Breast epithelium (tissue), 3 donors: ENCODE results near the gene BRD7.

Experiments
- CTCF ChIP-seq, 3 donors: fragments of 450-650 bp; IDR thresholded peaks; one replicate each; pipeline ENCODE4 v1.5.1; 2016 to 2017; ENCODE audit warnings: antibody characterized with exemption in 3 of 3, mild to moderate bottlenecking in 3 of 3, moderate library complexity in 3 of 3
- POLR2A ChIP-seq: fragments of 450-650 bp; IDR thresholded peaks from one replicate; pipeline ENCODE4 v1.6.1; 2016; ENCODE audit warnings: antibody characterized with exemption, mild to moderate bottlenecking, moderate library complexity
- POLR2AphosphoS5 ChIP-seq, 3 donors: sonication (generic); formaldehyde crosslinking; IDR thresholded peaks; one replicate each; pipeline ENCODE4 v1.6.1; 2017; ENCODE audit warnings: antibody characterized with exemption in 3 of 3

DNA sequence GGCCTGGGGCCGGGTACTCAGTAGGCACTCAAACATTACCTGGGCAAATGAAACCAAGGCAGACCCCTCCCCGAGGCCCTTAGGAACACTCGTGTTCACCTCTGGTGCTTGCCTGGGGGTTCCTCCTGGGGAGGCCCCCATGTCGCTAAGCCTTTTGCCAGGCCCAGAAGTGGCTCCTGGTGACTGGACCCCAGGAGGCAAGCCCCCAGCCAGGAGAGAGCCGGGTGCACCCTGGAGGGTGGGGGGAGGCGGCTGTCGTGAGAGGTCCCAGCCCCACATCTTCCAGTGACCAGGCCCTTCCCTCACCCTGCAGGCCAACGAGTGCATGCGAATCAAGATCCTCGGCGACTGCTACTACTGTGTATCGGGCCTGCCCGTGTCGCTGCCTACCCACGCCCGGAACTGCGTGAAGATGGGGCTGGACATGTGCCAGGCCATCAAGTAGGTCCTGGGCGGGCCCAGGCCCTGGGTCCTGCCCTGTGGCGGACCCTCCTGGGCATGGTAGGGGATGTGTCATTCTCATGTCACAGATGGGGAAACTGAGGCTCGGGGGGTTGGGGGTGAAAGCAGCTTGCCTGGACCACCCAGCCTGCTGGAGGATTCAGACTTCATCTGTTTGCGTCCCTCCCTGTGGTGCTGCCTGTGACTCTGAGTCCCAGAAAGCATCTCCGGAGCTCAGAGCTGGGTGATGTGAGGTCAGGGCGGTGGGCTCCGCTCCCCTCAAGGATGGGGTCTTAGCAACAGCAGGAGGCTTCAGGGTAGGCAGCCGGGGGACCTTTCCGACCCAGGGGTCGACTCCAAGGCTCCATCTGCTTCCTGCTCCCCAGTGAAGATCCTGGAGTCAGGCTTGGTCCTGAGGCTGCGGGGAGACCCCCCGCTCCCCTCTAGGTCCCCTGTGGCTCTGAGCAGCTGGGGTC, 69.9 kb downstream of the BRD7 start:
- TF ChIP-seq POLR2A (no peak), POLR2AphosphoS5 (IDR thresholded peaks at IDR 0.05) (no peak), CTCF (IDR thresholded peaks at IDR 0.05) (no peak)
